ENCODE data around the gene PRDM16. TPM values are rescaled to one million over a fixed set of nuclear protein-coding genes. Genes with fewer than 3 reads are reported as not detected.
A peak's percentile ranks its signal among the peaks of the same experiment; 100 is the strongest.

The PRDM16 gene
- total RNA-seq, 1 experiment from 2014 or later, result 0.04 TPM

DNA sequence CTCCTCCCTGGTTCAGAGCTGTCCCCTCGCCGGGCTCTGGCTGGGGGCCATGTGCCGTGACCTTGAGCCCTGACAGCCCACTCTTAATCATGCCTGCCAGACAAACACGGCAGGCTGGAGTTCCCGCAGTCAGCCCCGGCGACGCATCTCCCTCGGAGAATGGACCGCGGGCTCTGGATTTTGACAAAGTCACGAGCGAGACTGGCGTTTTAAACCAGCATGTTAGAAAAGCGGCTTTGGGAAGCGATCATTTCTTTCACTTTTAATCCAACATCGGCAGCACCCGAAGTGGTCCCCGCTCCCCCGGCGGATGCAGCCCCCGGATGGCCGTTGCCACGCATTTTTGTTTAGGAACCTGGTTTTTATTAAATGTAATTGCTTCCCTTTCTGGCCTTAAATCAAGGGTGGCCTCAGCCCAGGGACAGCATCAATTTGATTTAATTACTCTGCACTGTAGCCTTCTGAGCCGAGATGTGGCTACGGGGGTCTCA lies 70.9 kb downstream of the PRDM16 start:
- Histone ChIP-seq H3K9me3 (ENCODE audit: low read length) (no peaks in the 10 kb centered on the region), H2AFZ (ENCODE audit: low read length) (no peak overlapping the region), H3K27me3 (ENCODE audit: low read length) (peaks cover 100% of the 10 kb centered on the region), H3K9me2 (replicated peaks; ENCODE audit: low read length) (no peaks in the 10 kb centered on the region), H3K4me3 (ENCODE audit: low read length) (no peak overlapping the region), H3K4me1 (ENCODE audit: insufficient read depth, low read length) (no peaks in the 10 kb centered on the region), H3K79me2 (ENCODE audit: low read length) (no peaks in the 10 kb centered on the region), H3K4me2 (ENCODE audit: low read length) (no peak overlapping the region), H3K9ac (ENCODE audit: low read length) (no peak overlapping the region), H3K27ac (ENCODE audit: low read length) (no peak overlapping the region), H3K36me3 (ENCODE audit: low read depth, low read length) (no peaks in the 10 kb centered on the region), H3F3A (ENCODE audit: low read length, unreplicated experiment) (no peaks in the 10 kb centered on the region), H4K20me1 (ENCODE audit: low read length) (no peaks in the 10 kb centered on the region)
- no TSS peak for BruUV-seq (replicated peaks)
- ChIA-PET CTCF (no interaction called here), POLR2A (ENCODE audit: unreplicated experiment) (no interaction called here)
- no peak for DNase-seq
- TF ChIP-seq EZH2 (IDR thresholded peaks at IDR 0.05; ENCODE audit: low read length, unreplicated experiment), result peak; percentile 57
- TF ChIP-seq, protein P1, sequence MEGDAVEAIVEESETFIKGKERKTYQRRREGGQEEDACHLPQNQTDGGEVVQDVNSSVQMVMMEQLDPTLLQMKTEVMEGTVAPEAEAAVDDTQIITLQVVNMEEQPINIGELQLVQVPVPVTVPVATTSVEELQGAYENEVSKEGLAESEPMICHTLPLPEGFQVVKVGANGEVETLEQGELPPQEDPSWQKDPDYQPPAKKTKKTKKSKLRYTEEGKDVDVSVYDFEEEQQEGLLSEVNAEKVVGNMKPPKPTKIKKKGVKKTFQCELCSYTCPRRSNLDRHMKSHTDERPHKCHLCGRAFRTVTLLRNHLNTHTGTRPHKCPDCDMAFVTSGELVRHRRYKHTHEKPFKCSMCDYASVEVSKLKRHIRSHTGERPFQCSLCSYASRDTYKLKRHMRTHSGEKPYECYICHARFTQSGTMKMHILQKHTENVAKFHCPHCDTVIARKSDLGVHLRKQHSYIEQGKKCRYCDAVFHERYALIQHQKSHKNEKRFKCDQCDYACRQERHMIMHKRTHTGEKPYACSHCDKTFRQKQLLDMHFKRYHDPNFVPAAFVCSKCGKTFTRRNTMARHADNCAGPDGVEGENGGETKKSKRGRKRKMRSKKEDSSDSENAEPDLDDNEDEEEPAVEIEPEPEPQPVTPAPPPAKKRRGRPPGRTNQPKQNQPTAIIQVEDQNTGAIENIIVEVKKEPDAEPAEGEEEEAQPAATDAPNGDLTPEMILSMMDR (conservative IDR thresholded peaks at IDR 0.05; ENCODE audit: low read depth, low read length), result no peak
- ATAC-seq, result no peak
- intact Hi-C loops (cut with micrococcal nuclease), result no loop called here

DNA sequence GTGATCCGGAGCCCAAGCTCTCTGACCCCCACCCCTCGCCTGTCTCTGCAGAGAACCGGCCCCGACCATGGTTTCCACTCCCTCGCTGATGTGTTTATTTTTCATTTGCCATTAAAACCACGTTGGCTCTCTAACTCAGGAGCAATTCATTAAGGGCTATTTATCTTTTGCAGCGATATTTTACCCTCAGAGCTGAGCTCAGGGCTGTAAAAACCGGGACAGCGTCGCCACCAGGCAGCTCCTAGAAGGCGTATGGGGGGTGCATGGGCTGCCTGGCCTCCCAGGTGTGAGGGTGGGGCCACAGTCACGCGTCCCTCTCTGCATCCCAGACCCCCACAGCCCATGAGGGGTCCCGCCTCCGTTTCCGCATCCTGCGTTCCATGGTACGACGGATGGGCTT lies 71.4 kb downstream of the PRDM16 start:
- no TSS peak for BruUV-seq (replicated peaks)
- no peak overlapping the region for H3K4me2 ChIP-seq (ENCODE audit: low read length)
- H2AFZ ChIP-seq (ENCODE audit: low read length), result no peak overlapping the region
- no peaks in the 10 kb centered on the region for H3K4me1 ChIP-seq (ENCODE audit: insufficient read depth, low read length)
- POLR2A ChIA-PET (ENCODE audit: unreplicated experiment), result no interaction called here
- CTCF ChIA-PET, result no interaction called here
- H3K9ac ChIP-seq (ENCODE audit: low read length), result no peak overlapping the region
- peaks cover 100% of the 10 kb centered on the region for H3K27me3 ChIP-seq (ENCODE audit: low read length)
- H3K79me2 ChIP-seq (ENCODE audit: low read length), result no peaks in the 10 kb centered on the region
- H3K9me2 ChIP-seq (replicated peaks; ENCODE audit: low read length), result no peaks in the 10 kb centered on the region
- DNase-seq (no peak), ATAC-seq (no peak)
- no peaks in the 10 kb centered on the region for H4K20me1 ChIP-seq (ENCODE audit: low read length)
- H3K4me3 ChIP-seq (ENCODE audit: low read length), result no peak overlapping the region
- no peaks in the 10 kb centered on the region for H3K36me3 ChIP-seq (ENCODE audit: low read depth, low read length)
- no peaks in the 10 kb centered on the region for H3F3A ChIP-seq (ENCODE audit: low read length, unreplicated experiment)
- intact Hi-C loops (cut with micrococcal nuclease), result no loop called here
- H3K27ac ChIP-seq (ENCODE audit: low read length), result no peak overlapping the region
- no peak for TF ChIP-seq EZH2 (IDR thresholded peaks at IDR 0.05; ENCODE audit: low read length, unreplicated experiment)
- TF ChIP-seq, protein P1 (conservative IDR thresholded peaks at IDR 0.05; ENCODE audit: low read depth, low read length), result no peak
- TF ChIP-seq EZH2phosphoT487 (IDR thresholded peaks at IDR 0.05; ENCODE audit: borderline replicate concordance, low read length), result no peak
- H3K9me3 ChIP-seq (ENCODE audit: low read length), result no peaks in the 10 kb centered on the region

DNA sequence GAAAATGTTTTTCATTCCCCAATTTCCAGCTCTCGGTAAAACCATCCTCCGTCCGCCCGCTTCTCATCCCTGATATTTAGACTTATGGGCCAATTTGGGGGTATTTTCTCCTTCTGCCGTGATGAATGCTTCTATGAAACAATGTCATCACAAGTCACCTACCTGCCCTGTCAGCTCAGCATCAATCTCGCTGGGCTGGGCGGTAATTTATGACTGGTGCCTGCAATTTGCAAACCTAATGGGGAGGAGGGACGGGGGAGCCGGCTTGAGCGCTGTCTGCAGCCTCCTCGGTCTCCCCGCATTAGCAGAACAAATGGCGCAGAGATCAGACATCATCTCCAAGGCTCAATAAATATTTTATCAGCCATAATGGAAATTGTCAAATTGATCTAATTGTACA lies 72.1 kb downstream of the PRDM16 start:
- Histone ChIP-seq H2AFZ (ENCODE audit: low read length) (no peak overlapping the region), H3F3A (ENCODE audit: low read length, unreplicated experiment) (no peaks in the 10 kb centered on the region), H3K27ac (ENCODE audit: low read length) (no peak overlapping the region), H3K9ac (ENCODE audit: low read length) (no peak overlapping the region), H3K36me3 (ENCODE audit: low read depth, low read length) (no peaks in the 10 kb centered on the region), H3K4me2 (ENCODE audit: low read length) (no peak overlapping the region), H3K9me2 (replicated peaks; ENCODE audit: low read length) (no peaks in the 10 kb centered on the region), H3K9me3 (ENCODE audit: low read length) (no peaks in the 10 kb centered on the region), H3K4me3 (ENCODE audit: low read length) (no peak overlapping the region), H3K79me2 (ENCODE audit: low read length) (no peaks in the 10 kb centered on the region), H4K20me1 (ENCODE audit: low read length) (no peaks in the 10 kb centered on the region), H3K4me1 (ENCODE audit: insufficient read depth, low read length) (no peaks in the 10 kb centered on the region), H3K27me3 (ENCODE audit: low read length) (peaks cover 100% of the 10 kb centered on the region)
- TF ChIP-seq EZH2 (IDR thresholded peaks at IDR 0.05; ENCODE audit: low read length, unreplicated experiment), result no peak
- no peak for TF ChIP-seq EZH2phosphoT487 (IDR thresholded peaks at IDR 0.05; ENCODE audit: borderline replicate concordance, low read length)
- TF ChIP-seq, protein P1 (conservative IDR thresholded peaks at IDR 0.05; ENCODE audit: low read depth, low read length), result no peak
- ATAC-seq, result no peak
- ChIA-PET CTCF (no interaction called here), POLR2A (ENCODE audit: unreplicated experiment) (no interaction called here)
- no peak for DNase-seq
- no TSS peak for BruUV-seq (replicated peaks)
- intact Hi-C loops (cut with micrococcal nuclease), result no loop called here
